ENCODE measurements around the gene SLC5A4. TPM values are rescaled to one million over a fixed set of nuclear protein-coding genes. Genes with fewer than 3 reads are reported as not detected.

The SLC5A4 gene
- total RNA-seq, 1 experiment from 2014 or later: 0.22 TPM

GRCh38 chr22:32233091-32233490, 22.1 kb downstream of the SLC5A4 start:
- TF ChIP-seq IRF2 (CRISPR knock-in tag; IDR thresholded peaks at IDR 0.05; ENCODE audit: borderline replicate concordance, low read depth) (no peak), ATF6 (CRISPR knock-in tag; IDR thresholded peaks at IDR 0.05) (no peak), ZNF425 (CRISPR knock-in tag; conservative IDR thresholded peaks at IDR 0.05) (no peak), ZNF416 (CRISPR knock-in tag; IDR thresholded peaks at IDR 0.05) (no peak), FOXK1 (CRISPR knock-in tag; IDR thresholded peaks at IDR 0.05) (no peak), SMAD3 (CRISPR knock-in tag; IDR thresholded peaks at IDR 0.05; ENCODE audit: borderline replicate concordance) (no peak), E2F4 (CRISPR knock-in tag; IDR thresholded peaks at IDR 0.05; ENCODE audit: borderline replicate concordance, low read depth) (no peak), STAT6 (CRISPR knock-in tag; conservative IDR thresholded peaks at IDR 0.05; ENCODE audit: low read depth) (no peak), ATF2 (CRISPR knock-in tag; IDR thresholded peaks at IDR 0.05; ENCODE audit: borderline replicate concordance, low read depth) (no peak), HMGA2 (CRISPR knock-in tag; IDR thresholded peaks at IDR 0.05) (no peak), ZNF317 (CRISPR knock-in tag; IDR thresholded peaks at IDR 0.05; ENCODE audit: borderline replicate concordance, low read depth) (no peak), HMGXB4 (CRISPR knock-in tag; IDR thresholded peaks at IDR 0.05) (no peak), NR3C1 (CRISPR knock-in tag; conservative IDR thresholded peaks at IDR 0.05; ENCODE audit: low read depth) (no peak)

More at GRCh38 chr22:32233091-32233490, 22.1 kb downstream of the SLC5A4 start:
- no peaks in the 10 kb centered on the region; the same call in 1 of the 2 replicates for H3K36me3 Mint-ChIP-seq
- ATAC-seq (no peak), DNase-seq (ENCODE audit: low spot score) (no peak)
- peaks cover 9% of the 10 kb centered on the region for H3K4me1 Mint-ChIP-seq
- H3K4me3 Mint-ChIP-seq: no peak overlapping the region
- ChIA-PET POLR2A (interaction anchor here (0.6 kb wide), 1 partner anchor 178 kb away, joined by 3 read pairs; no protein-coding TSS in a partner anchor), CTCF (interaction anchor here (0.7 kb wide), 1 partner anchor 26 kb away, joined by 3 read pairs; no protein-coding TSS in a partner anchor)
- H3K27ac Mint-ChIP-seq: no peak overlapping the region
- no peaks in the 10 kb centered on the region for H3K9me3 Mint-ChIP-seq
- peaks cover 3% of the 10 kb centered on the region; the same call in 1 of the 2 replicates for H3K27me3 Mint-ChIP-seq (ENCODE audit: low read depth)

Measured in WTC11 (cell line).